Peyer's patch (tissue), 4 donors: ENCODE results near the gene PHACTR3.

Experiments
- POLR2A ChIP-seq, 2 donors: fragments of 450-650 bp; IDR thresholded peaks; one replicate each; pipeline ENCODE4 v1.5.1; 2017; ENCODE audit warnings: antibody characterized with exemption in 2 of 2, mild to moderate bottlenecking in 2 of 2, moderate library complexity in 2 of 2
- TF ChIP-seq, protein P1 (sequence below), 6 experiments: fragments of 450-650 bp in 4 of 6; fragments of 200-600 bp in 2 of 6; sonication (generic) in 1 of 6; IDR thresholded peaks; one replicate each; pipeline ENCODE4 v1.5.1; 2017 to 2019; ENCODE audit warnings: antibody characterized with exemption in 6 of 6, mild to moderate bottlenecking in 3 of 6, moderate library complexity in 1 of 6

GRCh38 chr20:59774204-59774641, 169.9 kb downstream of the PHACTR3 start:
- TF ChIP-seq, protein P1, sequence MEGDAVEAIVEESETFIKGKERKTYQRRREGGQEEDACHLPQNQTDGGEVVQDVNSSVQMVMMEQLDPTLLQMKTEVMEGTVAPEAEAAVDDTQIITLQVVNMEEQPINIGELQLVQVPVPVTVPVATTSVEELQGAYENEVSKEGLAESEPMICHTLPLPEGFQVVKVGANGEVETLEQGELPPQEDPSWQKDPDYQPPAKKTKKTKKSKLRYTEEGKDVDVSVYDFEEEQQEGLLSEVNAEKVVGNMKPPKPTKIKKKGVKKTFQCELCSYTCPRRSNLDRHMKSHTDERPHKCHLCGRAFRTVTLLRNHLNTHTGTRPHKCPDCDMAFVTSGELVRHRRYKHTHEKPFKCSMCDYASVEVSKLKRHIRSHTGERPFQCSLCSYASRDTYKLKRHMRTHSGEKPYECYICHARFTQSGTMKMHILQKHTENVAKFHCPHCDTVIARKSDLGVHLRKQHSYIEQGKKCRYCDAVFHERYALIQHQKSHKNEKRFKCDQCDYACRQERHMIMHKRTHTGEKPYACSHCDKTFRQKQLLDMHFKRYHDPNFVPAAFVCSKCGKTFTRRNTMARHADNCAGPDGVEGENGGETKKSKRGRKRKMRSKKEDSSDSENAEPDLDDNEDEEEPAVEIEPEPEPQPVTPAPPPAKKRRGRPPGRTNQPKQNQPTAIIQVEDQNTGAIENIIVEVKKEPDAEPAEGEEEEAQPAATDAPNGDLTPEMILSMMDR (IDR thresholded peaks at IDR 0.05) = no peak
- no peak for TF ChIP-seq POLR2A (IDR thresholded peaks at IDR 0.05)
